CD4-positive, alpha-beta T cell treated with Interleukin-17A for 4 hours (primary cell): ENCODE results near the gene MAN1C1.
"Not testable (repeated sequence)": the region's sequence is repeated elsewhere in the genome, so short reads cannot be mapped to it uniquely, and the experiment has no call there.

ENCODE experiments used
- DNase-seq: peaks from one replicate; pipeline ENCODE4 v3.0.0-alpha.2; 2020; ENCODE audit warnings: mixed read lengths

MAN1C1 gene

DNA sequence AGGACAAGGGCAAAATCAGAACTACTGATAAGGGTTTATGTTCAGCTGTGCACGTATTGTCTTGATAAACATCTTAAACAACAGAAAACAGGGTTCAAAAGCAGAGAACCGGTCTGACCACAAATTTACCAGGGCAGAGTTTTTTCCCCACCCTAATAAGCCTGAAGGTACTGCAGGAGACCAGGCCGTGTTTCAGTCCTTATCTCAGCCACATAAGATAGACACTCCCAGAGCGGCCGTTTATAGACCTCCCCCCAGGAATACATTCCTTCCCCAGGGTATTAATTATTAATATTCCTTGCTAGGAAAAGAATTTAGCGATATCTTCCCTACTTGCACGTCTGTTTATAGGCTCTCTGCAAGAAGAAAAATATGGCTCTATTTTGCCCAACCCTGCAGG, 19.6 kb downstream of the MAN1C1 start:
- not testable (repeated sequence) for DNase-seq

DNA sequence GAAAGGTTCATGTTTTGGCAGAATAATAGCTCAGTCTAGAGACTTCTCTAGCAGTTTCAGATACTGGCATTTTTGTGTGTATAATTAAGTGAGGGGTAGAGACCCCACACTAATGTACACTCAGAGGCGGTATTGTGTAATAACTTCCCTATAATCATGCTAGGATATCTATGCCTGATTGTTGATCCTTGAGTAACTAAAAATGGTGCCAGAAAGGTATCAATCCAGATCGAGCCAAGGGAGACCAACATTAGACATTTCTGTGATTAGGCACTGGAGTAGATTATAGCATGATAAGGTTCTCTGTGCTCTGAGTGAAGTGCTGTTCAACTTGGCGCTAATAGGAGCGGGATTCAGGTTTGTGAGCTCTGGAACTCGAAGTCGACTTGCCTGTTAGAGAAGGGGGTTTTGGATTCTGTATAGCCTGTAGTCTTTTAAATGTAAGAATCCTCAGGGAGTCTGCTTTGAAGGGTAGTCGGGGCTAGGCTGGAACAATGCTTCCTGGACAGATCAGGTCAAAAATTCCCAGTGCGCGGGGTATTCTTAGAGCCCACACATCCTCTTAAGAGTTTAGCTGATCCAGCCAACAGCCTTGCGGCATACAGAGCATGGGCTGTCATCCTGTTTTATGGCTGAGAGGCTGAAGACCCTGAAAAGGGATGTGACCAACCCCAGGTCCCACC, 24.2 kb downstream of the MAN1C1 start:
- no peak for DNase-seq

DNA sequence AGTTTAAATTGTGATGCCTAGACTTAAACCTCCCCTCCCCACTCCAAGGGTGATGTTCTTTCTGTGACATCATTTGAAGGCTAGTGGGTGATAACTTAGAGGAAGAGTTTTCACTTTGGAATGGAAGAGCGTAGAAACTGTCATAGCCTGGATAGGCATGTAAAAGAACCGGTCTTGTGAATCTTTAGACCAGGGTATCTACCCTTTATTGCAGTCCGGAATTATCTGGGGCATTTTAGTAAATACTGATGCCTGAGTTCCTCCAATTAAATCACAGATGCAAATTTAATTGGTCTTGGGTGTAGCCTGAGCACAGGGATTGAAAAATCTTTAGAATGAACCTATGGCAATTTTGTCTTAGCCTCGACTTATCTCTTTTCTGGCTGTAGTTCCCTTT, 24.7 kb downstream of the MAN1C1 start:
- no peak for DNase-seq

DNA sequence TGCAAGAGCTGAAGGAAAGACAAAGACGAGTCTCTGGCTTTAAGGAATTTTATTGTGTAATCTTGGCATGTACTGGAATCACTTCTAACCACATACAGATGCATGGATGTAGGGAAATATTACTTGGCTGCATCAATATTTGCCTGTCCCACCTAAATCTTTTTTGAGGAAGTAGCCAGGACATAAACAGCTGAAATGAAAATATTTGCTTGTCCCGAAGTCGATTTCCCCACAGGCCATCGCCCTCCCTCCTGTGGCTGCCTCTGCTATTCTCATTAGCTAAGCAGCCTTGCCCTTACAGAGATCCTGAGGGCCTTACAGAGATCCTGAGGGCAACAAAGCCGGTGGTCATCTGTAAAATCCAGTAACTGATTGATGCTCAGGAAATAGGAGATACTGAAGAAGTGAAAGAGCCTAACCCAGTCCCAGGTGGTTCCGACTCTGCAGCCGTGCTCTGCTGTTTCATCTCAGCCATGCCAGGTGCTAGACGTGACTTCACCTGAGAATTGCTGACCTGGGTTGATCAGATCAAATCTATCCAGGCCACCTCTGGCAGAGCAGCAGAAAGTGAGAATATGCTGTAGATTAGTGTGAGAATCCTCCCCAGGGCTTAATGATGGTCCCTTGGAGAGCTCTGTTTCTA, 25.5 kb downstream of the MAN1C1 start:
- peak; percentile 53 for DNase-seq

DNA sequence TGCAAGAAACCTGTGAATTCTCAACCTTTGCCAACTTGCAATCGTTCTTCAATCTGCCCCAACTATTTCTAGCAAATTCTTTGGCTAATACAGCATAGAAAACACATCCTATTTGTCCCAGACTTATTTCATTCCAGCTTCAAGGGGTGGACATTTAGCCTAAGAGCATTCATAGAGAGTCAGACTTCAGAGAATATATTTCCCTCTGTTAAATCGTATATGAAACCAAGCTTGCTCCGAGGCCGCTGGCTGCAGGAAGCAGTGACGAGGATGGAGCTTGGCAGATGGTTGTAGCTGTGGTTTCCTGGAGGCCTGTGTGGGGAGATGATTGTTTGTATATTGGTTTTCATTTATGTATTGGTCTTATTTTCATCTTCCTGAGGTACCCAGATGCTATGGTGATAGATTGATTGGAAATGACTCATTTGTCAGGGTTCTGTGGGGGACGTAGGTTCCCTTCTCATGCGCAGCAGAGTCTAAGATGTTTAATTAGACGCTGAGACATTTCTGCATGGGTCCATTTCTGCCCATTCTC, 26.1 kb downstream of the MAN1C1 start:
- peak; percentile 78 for DNase-seq

DNA sequence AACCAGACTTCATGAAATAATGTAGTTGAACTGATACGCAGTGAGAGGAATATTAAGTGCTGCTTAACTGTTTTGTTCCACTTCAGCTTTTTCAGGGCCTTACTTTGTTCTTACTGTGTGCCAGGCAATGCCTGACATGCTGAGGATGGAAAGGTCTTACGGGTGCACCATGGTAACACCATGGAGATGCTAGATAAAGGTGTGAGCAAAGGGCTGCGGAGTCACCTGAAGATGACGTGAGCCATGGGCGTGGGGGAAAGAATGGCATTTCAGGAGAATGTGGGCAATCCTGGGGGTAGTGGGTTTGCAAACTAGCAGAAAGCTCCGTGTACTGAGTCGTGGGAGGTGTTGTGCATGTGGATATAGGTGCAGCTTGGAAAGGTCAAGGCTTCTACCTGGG, 27.3 kb downstream of the MAN1C1 start:
- DNase-seq = no peak

DNA sequence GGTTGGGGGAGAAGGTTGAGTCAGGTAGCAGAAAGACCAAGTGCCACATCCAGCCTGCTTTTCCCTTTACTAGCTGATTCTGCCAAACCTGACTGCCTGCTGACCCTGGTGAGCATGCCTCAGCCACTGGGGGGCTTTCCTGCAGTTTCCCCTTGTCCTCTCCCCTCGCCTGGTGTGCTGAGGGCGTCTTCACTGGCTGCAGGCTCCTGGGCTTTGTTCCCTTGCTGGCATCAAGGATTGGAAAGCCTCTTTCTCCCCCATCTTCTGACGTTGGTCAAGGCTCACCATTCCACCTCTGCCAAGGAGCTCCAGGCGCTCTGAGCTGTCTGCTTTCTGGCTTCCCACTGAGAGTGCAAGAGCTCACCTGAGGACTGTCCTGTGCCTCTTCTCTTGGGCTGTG, 28.4 kb downstream of the MAN1C1 start:
- DNase-seq = no peak

DNA sequence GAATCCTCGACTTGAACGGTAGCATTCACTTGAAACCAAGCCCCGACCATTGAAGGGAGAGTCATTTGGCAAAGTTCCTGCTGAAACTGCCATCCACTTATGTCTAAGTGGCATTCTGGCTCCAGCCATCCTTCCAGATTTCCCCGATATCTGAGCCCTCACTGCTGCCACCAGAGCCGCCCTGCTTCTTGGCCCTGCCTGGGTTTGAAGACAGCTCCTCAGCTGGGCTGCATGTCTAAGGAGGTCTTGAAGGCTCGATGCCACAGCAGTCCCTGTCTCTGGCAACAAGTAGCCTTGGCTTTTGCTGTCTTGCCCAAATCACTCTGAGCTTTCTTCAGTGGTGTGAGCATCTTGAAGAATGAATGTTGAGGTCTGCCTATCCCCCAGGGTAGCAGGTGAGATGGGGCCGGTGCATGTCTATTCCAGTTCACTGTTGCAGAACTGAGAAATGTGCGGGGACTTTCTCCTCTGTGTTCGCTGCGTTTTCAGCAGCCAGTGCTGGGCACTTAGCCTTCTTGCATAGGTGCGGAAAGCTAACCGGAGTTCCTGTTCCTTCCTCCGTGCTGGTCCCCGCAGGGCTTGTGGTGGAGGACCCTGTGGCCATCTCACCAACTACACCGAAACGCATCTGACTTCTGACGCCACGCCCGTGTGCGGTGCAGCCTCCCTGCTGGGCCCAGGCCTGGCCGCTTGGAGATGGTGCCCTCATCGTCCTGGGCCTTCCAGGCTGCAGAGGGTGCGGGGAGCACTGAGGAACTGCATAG, 29.2 kb downstream of the MAN1C1 start:
- DNase-seq = no peak

DNA sequence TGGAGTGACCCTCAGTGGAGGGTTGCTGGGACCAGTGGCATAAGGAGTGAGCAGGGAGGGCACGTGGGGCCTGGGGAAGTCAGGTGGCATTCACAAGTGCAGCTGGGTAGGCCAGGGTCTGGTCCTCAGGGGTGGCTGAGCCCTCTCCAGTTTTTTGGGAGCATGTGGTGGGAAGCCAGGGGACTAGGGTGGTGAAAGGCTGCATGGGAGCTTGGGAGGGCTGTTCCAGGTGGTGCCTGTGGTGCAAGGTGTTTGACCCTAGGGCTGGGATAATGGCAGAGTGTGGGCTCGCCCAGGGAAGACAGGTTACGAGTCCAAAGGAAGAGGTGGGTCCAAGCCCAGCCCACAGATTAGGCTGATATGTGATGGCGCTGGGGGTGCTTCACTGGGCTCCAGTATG, 30.5 kb downstream of the MAN1C1 start:
- DNase-seq = no peak

DNA sequence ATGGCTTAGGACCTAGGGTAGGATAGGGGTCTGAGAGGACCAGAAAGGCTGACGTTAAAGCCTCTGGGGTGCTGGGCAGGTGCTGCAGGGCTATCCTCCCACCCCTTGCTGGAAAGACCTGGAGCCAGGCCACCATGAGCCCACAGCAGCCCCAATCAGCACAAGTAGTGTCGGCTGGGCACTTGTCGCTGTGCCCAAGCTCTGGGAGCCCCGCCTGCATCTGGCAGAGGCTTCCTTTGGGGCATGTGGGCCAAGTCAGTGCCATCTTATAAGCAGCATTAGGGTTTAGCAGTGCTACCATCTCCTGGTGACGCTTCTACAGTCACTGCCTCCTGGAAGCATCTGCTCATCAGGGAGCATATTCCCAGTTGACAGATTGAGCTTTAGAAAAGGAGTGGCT, 31.3 kb downstream of the MAN1C1 start:
- no peak for DNase-seq

DNA sequence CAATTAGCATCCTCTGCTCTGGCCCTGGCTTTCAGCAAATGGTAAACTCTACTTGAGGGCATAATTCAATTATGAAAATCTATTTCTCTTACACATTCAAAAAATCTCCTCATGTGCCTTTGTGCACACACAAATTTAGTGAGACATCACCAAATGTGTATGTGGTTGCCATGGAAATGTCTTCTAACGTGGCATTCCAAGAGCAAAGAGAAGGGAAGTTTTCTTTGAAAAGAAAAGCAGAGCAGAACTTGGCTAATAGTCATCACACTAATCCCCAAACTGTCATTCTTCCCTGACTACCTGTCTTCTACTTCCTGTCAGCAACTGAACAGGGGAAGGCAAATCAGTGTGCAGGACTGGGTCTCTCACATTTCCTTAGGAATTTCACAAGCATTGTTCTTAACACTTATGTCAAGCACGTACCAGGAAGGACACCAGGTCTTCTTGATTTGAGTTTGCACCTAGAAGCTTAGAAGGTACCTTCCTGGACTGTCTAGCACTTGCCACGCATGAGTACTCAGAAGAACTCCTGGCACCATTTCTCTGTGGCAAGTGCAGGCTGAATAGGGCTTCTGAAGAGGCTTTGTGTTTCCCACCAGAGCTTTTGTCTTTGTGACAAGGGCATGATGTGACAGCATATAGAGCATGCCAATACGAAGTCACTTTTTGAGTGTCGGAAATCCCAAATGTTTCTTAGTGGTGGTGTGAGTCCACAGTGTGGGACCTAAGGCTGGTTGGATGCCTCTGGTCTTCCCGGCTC, 32.3 kb downstream of the MAN1C1 start:
- no peak for DNase-seq

DNA sequence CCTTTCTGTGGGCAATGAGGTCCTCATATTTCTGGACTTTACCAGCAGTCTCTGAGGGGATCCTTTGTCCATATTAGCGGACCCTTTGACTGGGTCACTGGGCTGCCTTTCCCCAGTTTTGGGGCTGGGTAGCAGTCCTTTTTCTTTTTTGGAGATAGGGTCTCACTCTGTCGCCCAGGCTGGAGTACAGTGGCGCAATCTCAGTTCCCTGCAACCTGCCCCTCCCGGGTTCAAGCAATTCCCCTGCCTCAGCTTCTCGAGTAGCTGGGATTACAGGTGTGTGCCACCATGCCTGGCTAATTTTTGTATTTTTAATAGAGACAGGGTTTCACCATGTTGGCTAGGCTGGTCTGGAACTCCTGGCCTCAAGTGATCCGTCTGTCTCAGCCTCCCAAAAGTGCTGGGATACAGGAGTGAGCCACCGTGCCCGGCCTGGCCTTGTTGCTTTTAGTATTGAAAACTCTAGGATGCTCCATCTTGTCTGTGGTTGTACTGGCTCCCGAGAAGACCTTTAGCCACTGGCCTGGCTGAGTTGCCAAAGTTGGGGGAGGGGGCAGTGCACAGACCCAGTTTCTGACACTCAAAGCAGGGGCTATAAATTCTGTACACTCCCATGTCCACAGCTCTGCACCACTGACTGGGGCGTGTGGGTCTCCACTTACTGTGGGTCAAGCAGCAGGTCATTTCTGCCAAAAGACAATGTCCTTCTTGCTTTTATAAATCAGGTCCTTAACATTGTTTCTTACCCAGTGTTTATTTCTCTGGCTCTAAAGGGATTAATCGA, 33.1 kb downstream of the MAN1C1 start:
- DNase-seq = no peak

DNA sequence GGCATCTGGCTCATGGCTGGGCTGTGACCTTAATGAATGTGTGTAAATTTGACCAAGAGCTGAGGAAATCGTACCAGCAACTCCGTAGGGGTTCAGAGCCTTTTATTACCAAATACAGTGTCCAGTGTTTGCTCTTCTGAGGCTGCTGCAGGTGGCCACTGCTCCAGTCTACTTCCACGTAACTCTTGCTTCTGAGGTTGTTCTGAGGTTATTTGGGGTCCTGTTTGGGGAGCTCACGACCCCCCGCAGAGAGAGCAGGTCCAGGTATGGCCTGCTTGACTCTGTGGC, 33.6 kb downstream of the MAN1C1 start:
- no peak for DNase-seq

DNA sequence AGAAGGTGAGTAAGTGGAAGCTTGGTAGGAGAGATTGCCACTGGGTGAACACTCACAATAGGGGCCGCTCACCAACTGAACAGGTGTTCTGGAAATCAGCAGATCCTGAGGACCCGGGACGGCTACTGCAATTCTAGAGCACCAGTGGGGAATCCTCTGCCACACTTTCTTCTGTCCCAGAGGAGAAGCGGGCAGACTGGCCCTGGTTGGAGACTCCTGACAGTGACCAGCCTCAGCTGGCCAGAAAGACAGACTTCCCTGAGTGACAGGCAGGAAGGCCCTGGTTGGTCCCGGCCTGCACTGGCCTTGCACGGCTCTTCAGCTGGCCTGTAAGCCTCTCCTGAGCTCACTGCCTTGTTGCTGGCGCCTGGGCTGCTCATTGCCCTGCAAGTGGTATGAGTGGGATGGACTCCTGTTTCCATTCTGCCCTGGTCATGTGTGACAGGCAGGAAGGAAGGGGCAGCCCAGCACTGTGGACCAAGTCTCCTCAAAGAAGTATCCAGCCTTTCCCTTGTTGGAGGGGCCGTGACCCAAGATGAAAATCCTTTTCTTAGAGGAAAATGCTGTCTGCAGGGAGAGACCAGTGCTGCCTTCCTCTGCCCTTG, 34.5 kb downstream of the MAN1C1 start:
- no peak for DNase-seq

DNA sequence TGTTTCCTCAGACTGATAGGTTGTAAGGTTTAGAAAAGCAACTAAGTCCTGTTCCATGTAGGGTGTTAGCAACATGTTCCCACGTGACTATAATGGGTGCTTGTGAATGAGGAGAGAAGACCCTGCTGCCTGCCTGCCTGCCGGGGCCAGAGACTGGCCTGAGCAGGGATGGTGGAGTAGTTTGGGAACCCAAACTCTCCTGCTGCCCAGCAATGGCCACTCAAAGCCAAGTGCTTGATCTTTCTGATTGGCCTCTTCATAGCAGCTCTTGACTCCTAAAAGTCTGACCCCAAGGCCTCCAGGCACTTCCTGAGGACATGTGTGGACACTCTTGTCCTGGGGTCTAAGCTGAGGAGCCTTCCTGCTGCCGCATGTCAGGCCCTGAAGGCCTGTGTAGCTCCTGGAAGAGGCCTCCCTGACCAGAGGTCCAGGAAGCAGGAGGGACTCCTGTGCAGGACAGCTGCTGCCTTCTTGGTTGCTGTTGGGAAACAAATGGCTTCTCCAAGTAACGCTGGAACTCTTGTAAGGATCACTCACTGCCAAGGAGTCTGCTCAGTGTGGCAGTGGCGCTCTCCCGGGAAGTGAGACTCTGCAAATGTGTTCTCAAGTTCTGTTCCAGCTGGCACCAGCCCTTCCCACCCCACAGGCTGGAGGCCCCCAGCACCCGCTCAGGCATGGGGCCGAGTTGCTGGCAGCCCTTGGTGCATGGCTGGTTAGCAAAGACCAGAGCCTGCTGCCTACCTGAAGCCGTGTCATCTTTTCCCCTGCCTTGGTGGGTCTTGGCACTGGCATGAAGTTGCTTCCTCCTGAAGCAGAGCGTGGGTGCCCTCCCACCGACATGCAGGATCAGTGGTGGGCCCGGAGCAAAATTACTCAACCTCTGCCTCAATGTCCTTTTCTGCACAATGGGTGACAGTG, 35.5 kb downstream of the MAN1C1 start:
- DNase-seq = no peak

DNA sequence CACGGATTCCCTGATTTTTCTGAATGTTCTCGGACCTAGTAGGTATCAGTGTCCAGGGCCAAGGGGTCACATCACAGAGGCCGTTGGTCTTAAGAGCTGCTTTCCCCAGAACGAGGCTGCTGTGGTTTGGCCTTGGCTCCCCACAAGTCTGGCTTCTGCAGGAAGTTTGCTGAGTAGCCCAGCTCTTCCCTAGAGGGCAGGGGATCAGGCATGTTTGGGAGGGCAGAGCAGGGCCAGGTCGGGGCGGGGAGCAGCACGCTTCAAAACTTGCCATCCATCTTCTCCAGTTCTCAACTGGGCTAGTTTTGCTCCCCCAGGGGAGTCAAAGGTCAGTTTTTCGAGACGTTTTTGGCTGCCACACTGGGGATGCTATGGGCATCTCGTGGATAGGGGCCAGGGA, 37.0 kb downstream of the MAN1C1 start:
- DNase-seq = no peak

DNA sequence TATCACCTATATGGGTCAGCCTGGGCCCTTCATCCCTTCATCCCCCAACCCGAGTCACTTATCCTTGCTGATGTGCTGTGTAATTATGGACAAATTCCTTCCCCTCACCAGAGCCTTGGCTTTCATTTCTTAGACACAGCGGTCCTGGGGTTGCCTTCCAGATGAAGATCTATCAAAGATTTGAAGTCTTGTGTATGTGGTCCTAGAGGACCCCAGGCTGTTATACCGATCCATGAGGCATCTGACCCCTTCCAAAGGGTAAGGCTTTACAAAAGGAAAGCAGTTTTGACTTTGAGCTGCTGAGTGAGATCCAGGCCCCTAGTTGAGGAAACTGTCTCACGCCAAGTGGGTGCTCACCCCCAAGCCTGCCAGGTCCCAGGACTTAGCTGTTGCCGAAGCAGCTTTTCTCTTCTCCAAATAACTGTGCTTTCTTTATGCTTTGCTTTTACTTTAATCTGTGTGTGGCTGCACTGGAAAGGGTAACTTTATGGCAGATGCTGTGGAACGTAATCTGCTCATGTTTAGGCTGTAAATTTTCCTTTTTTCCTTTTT, 37.6 kb downstream of the MAN1C1 start:
- DNase-seq = no peak

DNA sequence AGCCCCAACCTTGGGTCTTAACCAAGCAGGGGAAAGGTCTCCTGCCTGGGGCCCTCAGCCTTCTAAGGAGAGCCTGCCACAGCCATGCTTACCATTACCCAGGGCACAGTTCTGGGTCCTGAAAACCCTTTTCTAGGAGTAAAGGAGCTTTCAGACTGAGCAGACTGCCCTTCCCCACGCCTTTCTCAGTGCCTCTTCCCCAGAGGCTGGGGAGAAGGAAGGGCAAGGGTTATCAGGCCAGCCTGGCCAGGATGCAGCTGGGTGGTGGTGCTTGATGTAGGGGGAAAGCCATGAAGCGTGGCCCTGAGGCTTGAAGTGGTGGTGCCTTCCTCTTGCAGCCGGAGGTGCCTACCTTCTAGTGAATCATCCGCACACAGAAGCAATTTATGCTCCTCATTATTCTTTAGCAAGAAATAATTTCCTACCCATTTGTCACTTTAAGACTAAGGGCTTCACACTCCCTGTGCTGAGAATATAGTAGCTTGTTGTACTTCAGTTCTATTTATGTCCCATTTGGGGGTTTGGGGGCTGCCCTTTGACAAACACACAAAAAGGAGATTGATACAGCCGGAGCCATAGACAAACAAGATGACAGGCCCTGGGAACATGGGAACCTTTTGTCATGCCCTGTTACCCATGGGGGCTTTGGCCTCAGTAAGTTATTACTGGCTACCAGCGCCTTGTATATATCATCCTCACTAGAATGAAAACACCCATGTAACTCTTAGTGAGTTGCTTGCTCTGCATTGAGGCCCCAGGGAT, 40.7 kb downstream of the MAN1C1 start:
- peak; percentile 59 for DNase-seq

DNA sequence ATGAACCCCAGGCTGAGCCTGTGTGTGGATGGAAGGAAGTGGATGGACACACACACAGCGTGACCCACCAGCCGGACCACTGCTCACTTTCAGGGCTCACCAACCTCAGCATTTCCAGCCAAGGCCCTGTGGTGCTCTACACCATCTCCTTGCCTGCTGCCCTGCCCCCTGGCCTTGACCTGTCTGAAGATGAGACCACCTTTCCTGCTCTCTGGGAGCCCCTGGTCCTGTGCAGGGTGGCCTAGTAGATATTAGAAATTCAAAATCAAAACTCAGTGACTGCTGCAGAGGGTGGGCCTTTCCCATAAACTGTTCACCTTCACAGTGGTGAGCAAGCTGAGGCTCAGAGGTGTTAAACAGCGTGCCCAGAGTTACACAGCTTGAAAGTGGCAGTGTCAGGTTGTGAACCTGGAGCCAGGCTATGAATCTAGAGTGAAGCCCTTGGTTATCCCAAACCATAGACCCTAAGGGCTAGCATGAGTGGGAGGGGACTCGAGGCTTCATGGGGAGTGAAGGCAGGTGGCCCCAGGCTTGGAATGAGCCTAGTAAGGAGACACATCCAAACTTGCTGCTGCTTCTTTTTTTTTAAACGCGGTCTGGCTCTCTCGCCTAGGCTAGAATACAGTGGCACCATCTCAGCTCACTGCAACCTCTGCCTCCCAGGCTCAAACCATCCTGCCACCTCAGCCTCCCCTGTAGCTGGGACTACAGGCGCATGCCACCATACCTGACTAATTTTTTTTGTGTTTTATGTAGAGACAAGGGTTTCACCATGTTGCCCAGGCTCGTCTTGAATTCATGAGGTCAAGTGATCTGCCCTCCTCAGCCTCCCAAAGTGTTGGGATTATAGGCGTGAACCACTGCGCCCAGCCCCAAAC, 41.5 kb downstream of the MAN1C1 start:
- no peak for DNase-seq
